ENCODE results near the gene TMEM101.

DNA sequence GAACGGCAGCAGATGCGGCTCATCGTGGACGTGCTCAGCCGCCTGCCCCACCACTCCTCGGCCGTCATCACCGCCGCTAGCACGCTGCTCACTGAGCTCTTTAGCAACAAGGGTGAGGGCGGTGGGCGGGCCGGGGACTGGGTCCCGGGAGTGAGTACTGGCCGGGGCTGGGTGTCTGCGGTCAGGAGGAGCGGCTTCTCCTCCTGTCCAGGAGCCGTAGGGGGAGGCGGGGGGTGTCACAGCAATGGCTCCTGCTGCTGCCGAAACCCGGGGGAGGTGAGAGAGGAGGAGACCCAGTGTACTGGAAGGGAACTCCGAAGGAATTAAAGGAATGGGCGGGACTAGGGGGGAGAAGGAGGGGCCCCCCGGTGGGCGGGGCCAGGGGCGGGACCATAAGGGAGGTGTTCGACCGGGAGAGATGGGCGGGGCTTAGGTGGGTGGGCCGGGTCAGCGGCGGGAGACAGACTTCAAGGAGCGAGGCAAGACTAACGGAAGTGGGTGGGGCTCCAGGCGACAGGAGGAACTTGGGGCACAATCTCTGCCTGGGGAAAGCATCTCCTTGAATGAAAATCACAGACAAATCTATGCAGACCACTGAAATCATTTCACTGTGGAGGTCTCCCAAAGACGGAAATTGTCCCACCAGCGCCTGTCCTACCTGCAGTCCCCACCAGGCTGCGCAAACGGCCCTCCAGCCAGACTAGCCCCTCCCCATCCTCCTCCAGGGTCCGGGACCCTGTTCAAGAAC lies 8.0 kb downstream of the TMEM101 start:
- peak; percentile 18 for TF ChIP-seq CTCF (IDR thresholded peaks at IDR 0.05; ENCODE audit: insufficient read depth, low read length, poor library complexity, severe bottlenecking)
- no peak for TF ChIP-seq EZH2phosphoT487 (conservative IDR thresholded peaks at IDR 0.05; ENCODE audit: low read length)
